IMR-90 (cell line): ENCODE results near the gene LY86. TPM values are rescaled to one million over a fixed set of nuclear protein-coding genes. Genes with fewer than 3 reads are reported as not detected.

Experiments
- ATAC-seq: fragments of 200-7000 bp; cut with Tn5 transposase; 2 replicates; pipeline ENCODE4 v1.9.1; 2020; ENCODE audit warnings: low read depth, mild to moderate bottlenecking, moderate library complexity
- BruUV-seq: library from RNA; stranded (reverse); fragments of 400-500 nt; replicated peaks from 2 replicates; lab custom pipeline; 2021; lab: Mats Ljungman, UMichigan
- CTCF ChIA-PET: fragments of 300-600 bp; formaldehyde crosslinking; extraction: SDS; loops from one replicate; lab custom pipeline; 2021; ENCODE audit warnings: antibody characterized with exemption; lab: Yijun Ruan, JAX
- POLR2A ChIA-PET: fragments of 300-600 bp; sonication (Branson Sonifier 250); formaldehyde crosslinking; loops from one replicate; lab custom pipeline; 2022; ENCODE audit warnings: antibody characterized with exemption; ENCODE audit not compliant: unreplicated experiment; lab: Charles Lee
- DNase-seq: peaks from one replicate; pipeline ENCODE4 v3.0.0; 2013
- H2AFZ ChIP-seq: replicated peaks from 2 replicates; pipeline ENCODE3; 2013; ENCODE audit warnings: low read length, mild to moderate bottlenecking; ENCODE audit not compliant: poor library complexity
- H2AK5ac ChIP-seq: 2 replicates; pipeline ENCODE4 v1.6.1; 2013; ENCODE audit warnings: low read depth, low read length, inconsistent platforms
- H2AK9ac ChIP-seq: replicated peaks from 2 replicates; pipeline ENCODE3; 2013; ENCODE audit warnings: mild to moderate bottlenecking, low read depth, low read length, moderate library complexity; ENCODE audit not compliant: poor library complexity
- H2BK120ac ChIP-seq: 2 replicates; pipeline ENCODE4 v1.6.1; 2013; ENCODE audit warnings: low read depth, low read length, inconsistent platforms
- H2BK15ac ChIP-seq: 3 replicates; pipeline ENCODE4 v1.6.1; 2013; ENCODE audit warnings: low read depth, low read length, inconsistent platforms
- H2BK20ac ChIP-seq: 2 replicates; pipeline ENCODE4 v1.6.1; 2013; ENCODE audit warnings: low read depth, mild to moderate bottlenecking, inconsistent platforms, low read length, moderate library complexity
- H2BK5ac ChIP-seq: 2 replicates; pipeline ENCODE4 v1.6.1; 2013; ENCODE audit warnings: mild to moderate bottlenecking, low read depth, low read length, inconsistent platforms; ENCODE audit not compliant: poor library complexity, severe bottlenecking
- H3K14ac ChIP-seq: replicated peaks from 2 replicates; pipeline ENCODE4 v1.6.1; 2013; ENCODE audit warnings: low read depth, low read length, inconsistent platforms
- H3K18ac ChIP-seq: 2 replicates; pipeline ENCODE4 v1.6.1; 2013; ENCODE audit warnings: low read depth, low read length, control low read depth
- H3K23ac ChIP-seq: 2 replicates; pipeline ENCODE4 v1.6.1; 2013; ENCODE audit warnings: low read depth, low read length, inconsistent platforms
- H3K27ac ChIP-seq: 2 replicates; pipeline ENCODE4 v1.5.1; 2013; ENCODE audit warnings: mild to moderate bottlenecking, control low read depth, low read length; ENCODE audit not compliant: insufficient read depth
- H3K27me3 ChIP-seq: 2 replicates; pipeline ENCODE4 v1.6.1; 2013; ENCODE audit warnings: low read length; ENCODE audit not compliant: control insufficient read depth, insufficient read depth
- H3K36me3 ChIP-seq: 2 replicates; pipeline ENCODE4 v1.6.1; 2013; ENCODE audit warnings: low read length, mixed read lengths; ENCODE audit not compliant: control insufficient read depth, insufficient read depth
- H3K4ac ChIP-seq: 2 replicates; pipeline ENCODE4 v1.6.1; 2013; ENCODE audit warnings: low read depth, low read length, inconsistent platforms
- H3K4me1 ChIP-seq: 2 replicates; pipeline ENCODE4 v1.6.1; 2013; ENCODE audit warnings: low read length, mixed read lengths; ENCODE audit not compliant: control insufficient read depth, insufficient read depth
- H3K4me2 ChIP-seq: 2 replicates; pipeline ENCODE4 v1.6.1; 2013; ENCODE audit warnings: low read depth, mild to moderate bottlenecking, control low read depth, low read length, moderate library complexity
- H3K4me3 ChIP-seq: 2 replicates; pipeline ENCODE4 v1.5.1; 2013; ENCODE audit warnings: low read depth, mild to moderate bottlenecking, control low read depth, low read length, moderate library complexity; ENCODE audit not compliant: insufficient read depth
- H3K56ac ChIP-seq: 2 replicates; pipeline ENCODE4 v1.6.1; 2013; ENCODE audit warnings: low read length, inconsistent platforms; ENCODE audit not compliant: insufficient read depth; ENCODE audit errors: extremely low read depth
- H3K79me1 ChIP-seq, 2 experiments: 2 replicates each; pipeline ENCODE4 v1.6.1; 2013; ENCODE audit warnings: low read length in 2 of 2, inconsistent platforms in 1 of 2, low read depth in 1 of 2
- H3K9ac ChIP-seq: 2 replicates; pipeline ENCODE4 v1.6.1; 2013; ENCODE audit warnings: low read depth, low read length, control low read depth
- H3K9me1 ChIP-seq: 2 replicates; pipeline ENCODE4 v1.6.1; 2013; ENCODE audit warnings: low read length, inconsistent platforms; ENCODE audit not compliant: insufficient read depth
- H3K9me3 ChIP-seq: 2 replicates; pipeline ENCODE4 v1.6.1; 2013; ENCODE audit warnings: low read length; ENCODE audit not compliant: control insufficient read depth, insufficient read depth
- H4K20me1 ChIP-seq: 2 replicates; pipeline ENCODE4 v1.6.1; 2013; ENCODE audit warnings: low read length, inconsistent platforms; ENCODE audit not compliant: insufficient read depth
- H4K5ac ChIP-seq: 2 replicates; pipeline ENCODE4 v1.6.1; 2013; ENCODE audit warnings: mild to moderate bottlenecking, low read depth, low read length, control low read depth
- H4K8ac ChIP-seq, 2 experiments: 2 replicates each; pipeline ENCODE4 v1.6.1; 2013; ENCODE audit warnings: low read depth in 2 of 2, low read length in 2 of 2, control low read depth in 1 of 2, inconsistent platforms in 1 of 2
- H4K91ac ChIP-seq: 2 replicates; pipeline ENCODE4 v1.6.1; 2013; ENCODE audit warnings: low read depth, low read length, inconsistent platforms; ENCODE audit not compliant: insufficient read depth
- BHLHE40 ChIP-seq: fragments of 150-350 bp; IDR thresholded peaks from 2 replicates; pipeline ENCODE4 v1.6.1; 2016; ENCODE audit warnings: mild to moderate bottlenecking, low read depth, low read length
- CEBPB ChIP-seq: IDR thresholded peaks from 2 replicates; pipeline ENCODE4 v1.6.1; 2012; ENCODE audit warnings: low read depth, low read length, improper control_type of control experiment
- CHD1 ChIP-seq: IDR thresholded peaks from 2 replicates; pipeline ENCODE4 v1.6.1; 2012; ENCODE audit warnings: low read depth, low read length, improper control_type of control experiment
- ELK1 ChIP-seq: fragments of 150-350 bp; IDR thresholded peaks from 2 replicates; pipeline ENCODE4 v1.6.1; 2016; ENCODE audit warnings: low read depth, mild to moderate bottlenecking, low read length, moderate library complexity, borderline replicate concordance
- FOS ChIP-seq: fragments of 150-350 bp; IDR thresholded peaks from 2 replicates; pipeline ENCODE4 v1.6.1; 2016; ENCODE audit warnings: low read depth, low read length
- MAFK ChIP-seq: IDR thresholded peaks from 2 replicates; pipeline ENCODE4 v1.6.1; 2012; ENCODE audit warnings: low read depth, low read length, improper control_type of control experiment
- MAZ ChIP-seq: IDR thresholded peaks from 2 replicates; pipeline ENCODE4 v1.6.1; 2012; ENCODE audit warnings: low read depth, mild to moderate bottlenecking, low read length, improper control_type of control experiment, moderate library complexity, borderline replicate concordance
- MXI1 ChIP-seq: IDR thresholded peaks from 2 replicates; pipeline ENCODE4 v1.6.1; 2012; ENCODE audit warnings: low read depth, mild to moderate bottlenecking, low read length, moderate library complexity, borderline replicate concordance
- NFE2L2 ChIP-seq: fragments of 150-350 bp; IDR thresholded peaks from 2 replicates; pipeline ENCODE4 v1.6.1; 2016; ENCODE audit warnings: low read depth, mild to moderate bottlenecking, low read length
- POLR2A ChIP-seq: IDR thresholded peaks from 2 replicates; pipeline ENCODE4 v1.6.1; 2012; ENCODE audit warnings: mild to moderate bottlenecking, low read depth, low read length
- RAD21 ChIP-seq: IDR thresholded peaks from 2 replicates; pipeline ENCODE4 v1.6.1; 2012; ENCODE audit warnings: low read length, improper control_type of control experiment
- RCOR1 ChIP-seq: IDR thresholded peaks from 2 replicates; pipeline ENCODE4 v1.6.1; 2012; ENCODE audit warnings: mild to moderate bottlenecking, low read length, improper control_type of control experiment; ENCODE audit not compliant: insufficient replicate concordance
- RFX5 ChIP-seq: IDR thresholded peaks from 2 replicates; pipeline ENCODE4 v1.8.0; 2012; ENCODE audit warnings: low read depth, mild to moderate bottlenecking, low read length, moderate library complexity
- SMC3 ChIP-seq: fragments of 150-350 bp; IDR thresholded peaks from 2 replicates; pipeline ENCODE4 v1.6.1; 2016; ENCODE audit warnings: low read depth, mild to moderate bottlenecking, antibody characterized with exemption, low read length, moderate library complexity
- USF2 ChIP-seq: fragments of 150-350 bp; IDR thresholded peaks from 2 replicates; pipeline ENCODE4 v1.6.1; 2017; ENCODE audit warnings: mild to moderate bottlenecking, antibody characterized with exemption, low read length, low read depth
- WGBS, 2 experiments: methylation state at CpG; one replicate each; pipeline versions ENCODE4 v1.1.5 to v1.1.7; 2013; ENCODE audit warnings: missing lambda C conversion rate in 2 of 2; ENCODE audit not compliant: insufficient read length in 1 of 2; ENCODE audit errors: extremely low coverage in 2 of 2; 5-methylcytosine and 5-hydroxymethylcytosine counted together
- dilution Hi-C: fragments of 300-500 bp; cut with HindIII; formaldehyde crosslinking; loops from one replicate; pipeline ENCODE4 v1.14.3; 2018; ENCODE audit warnings: low sequenced_read_pairs; ENCODE audit not compliant: unreplicated experiment
- in situ Hi-C: fragments of 300-500 bp; cut with MboI; formaldehyde crosslinking; loops from 3 replicates; pipeline ENCODE4 v1.14.3; 2019; ENCODE audit warnings: low sequenced_read_pairs, inconsistent platforms, mixed read lengths
- intact Hi-C: fragments of 100-400 bp; cut with micrococcal nuclease; formaldehyde crosslinking; loops from 2 replicates; pipeline ENCODE4 v1.10.0; 2022
- polyA plus RNA-seq, 3 experiments: library from polyadenylated mRNA; depleted of rRNA; stranded (reverse); fragments of >200 nt; gene quantifications; 2 replicates each; pipeline ENCODE4 v1.2.3, GENCODE V29; 2012; ENCODE audit warnings: low replicate concordance in 1 of 3
- total RNA-seq: library from RNA; depleted of rRNA; stranded (reverse); fragments of >200 nt; gene quantifications from 2 replicates; pipeline ENCODE4 v1.2.3, GENCODE V29; 2012
- TF ChIP-seq, protein P1 (sequence below): conservative IDR thresholded peaks from 2 replicates; pipeline ENCODE4 v1.5.1; 2012; ENCODE audit warnings: mild to moderate bottlenecking, low read depth, low read length, improper control_type of control experiment

LY86 gene
- total and polyA plus RNA-seq, 2 of the 4 experiments (the other 2 are of a cell fraction), result not detected

- no CpG with 5 or more reads among the region's 3 CpGs for WGBS, 2 experiments
- H2AK5ac ChIP-seq, result no peak overlapping the region
- no peaks in the 10 kb centered on the region for H3K27me3 ChIP-seq
- H3K4ac ChIP-seq, result no peak overlapping the region
- no peak for ATAC-seq
- no peak overlapping the region for H3K18ac ChIP-seq
- no peak overlapping the region for H3K23ac ChIP-seq
- no peak overlapping the region for H4K91ac ChIP-seq
- no peaks in the 10 kb centered on the region for H3K36me3 ChIP-seq
- no peak overlapping the region for H2BK20ac ChIP-seq
- in situ Hi-C loops (no loop called here), intact Hi-C loops (no loop called here), dilution Hi-C loops (no loop called here)
- H3K4me2 ChIP-seq, result no peak overlapping the region
- no peak overlapping the region for H3K9ac ChIP-seq
- no peak overlapping the region for H4K8ac ChIP-seq
- no peak overlapping the region for H3K56ac ChIP-seq
- POLR2A ChIA-PET, result no interaction called here
- H2BK120ac ChIP-seq, result no peak overlapping the region
- TF ChIP-seq ELK1, result no peak
- no peak for TF ChIP-seq RFX5
- no peak for TF ChIP-seq MAZ
- no peak for TF ChIP-seq POLR2A
- no peak for TF ChIP-seq FOS
- no peak for TF ChIP-seq CEBPB
- TF ChIP-seq MAFK, result no peak
- no peak for TF ChIP-seq USF2
- TF ChIP-seq MXI1, result no peak
- TF ChIP-seq CHD1, result no peak
- TF ChIP-seq, protein P1, sequence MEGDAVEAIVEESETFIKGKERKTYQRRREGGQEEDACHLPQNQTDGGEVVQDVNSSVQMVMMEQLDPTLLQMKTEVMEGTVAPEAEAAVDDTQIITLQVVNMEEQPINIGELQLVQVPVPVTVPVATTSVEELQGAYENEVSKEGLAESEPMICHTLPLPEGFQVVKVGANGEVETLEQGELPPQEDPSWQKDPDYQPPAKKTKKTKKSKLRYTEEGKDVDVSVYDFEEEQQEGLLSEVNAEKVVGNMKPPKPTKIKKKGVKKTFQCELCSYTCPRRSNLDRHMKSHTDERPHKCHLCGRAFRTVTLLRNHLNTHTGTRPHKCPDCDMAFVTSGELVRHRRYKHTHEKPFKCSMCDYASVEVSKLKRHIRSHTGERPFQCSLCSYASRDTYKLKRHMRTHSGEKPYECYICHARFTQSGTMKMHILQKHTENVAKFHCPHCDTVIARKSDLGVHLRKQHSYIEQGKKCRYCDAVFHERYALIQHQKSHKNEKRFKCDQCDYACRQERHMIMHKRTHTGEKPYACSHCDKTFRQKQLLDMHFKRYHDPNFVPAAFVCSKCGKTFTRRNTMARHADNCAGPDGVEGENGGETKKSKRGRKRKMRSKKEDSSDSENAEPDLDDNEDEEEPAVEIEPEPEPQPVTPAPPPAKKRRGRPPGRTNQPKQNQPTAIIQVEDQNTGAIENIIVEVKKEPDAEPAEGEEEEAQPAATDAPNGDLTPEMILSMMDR, result no peak
- no peak for TF ChIP-seq RCOR1
- no peak for TF ChIP-seq NFE2L2
- TF ChIP-seq SMC3, result no peak
- TF ChIP-seq RAD21, result no peak
- TF ChIP-seq BHLHE40, result no peak
- no peaks in the 10 kb centered on the region for H3K9me3 ChIP-seq
- no peak overlapping the region for H2AK9ac ChIP-seq
- no peak overlapping the region for H3K27ac ChIP-seq
- no peaks in the 10 kb centered on the region for H3K4me1 ChIP-seq
- H3K14ac ChIP-seq, result no peak overlapping the region
- BruUV-seq, result no TSS peak
- no peak overlapping the region for H2AFZ ChIP-seq
- no peak overlapping the region for H2BK5ac ChIP-seq
- no peak overlapping the region for H3K4me3 ChIP-seq
- CTCF ChIA-PET, result no interaction called here
- H3K9me1 ChIP-seq, result no peaks in the 10 kb centered on the region
- H4K5ac ChIP-seq, result no peak overlapping the region
- no peaks in the 10 kb centered on the region for H4K20me1 ChIP-seq
- no peak overlapping the region for H2BK15ac ChIP-seq
- no peaks in the 10 kb centered on the region for H3K79me1 ChIP-seq
- no peak for DNase-seq
These were observed 56.9 kb downstream of the LY86 start for GRCh38 chr6:6645261-6645917.
